Endodermal cell (in vitro differentiated cells): ENCODE data around the gene PROSER2. TPM values are rescaled to one million over a fixed set of nuclear protein-coding genes. Genes with fewer than 3 reads are reported as not detected.
"Not testable (repeated sequence)": the region's sequence is repeated elsewhere in the genome, so short reads cannot be mapped to it uniquely, and the experiment has no call there.

Source experiments
- DNase-seq: peaks from one replicate; pipeline ENCODE4 v3.0.0-alpha.2; 2017
- H3K27ac ChIP-seq: 2 replicates; pipeline ENCODE4 v1.5.1; 2013; ENCODE audit warnings: mild to moderate bottlenecking, low read depth, low read length, moderate library complexity
- H3K27me3 ChIP-seq: 2 replicates; pipeline ENCODE4 v1.6.1; 2013; ENCODE audit warnings: mild to moderate bottlenecking, low read length, moderate library complexity; ENCODE audit not compliant: insufficient read depth, control insufficient read depth, poor library complexity, severe bottlenecking
- H3K36me3 ChIP-seq: 2 replicates; pipeline ENCODE4 v1.7.0; 2013; ENCODE audit warnings: mild to moderate bottlenecking, low read length, moderate library complexity; ENCODE audit not compliant: control insufficient read depth, insufficient read depth
- H3K4me1 ChIP-seq: one replicate; pipeline ENCODE4 v1.7.0; 2013; ENCODE audit warnings: low read length; ENCODE audit not compliant: control insufficient read depth, insufficient read depth
- H3K4me3 ChIP-seq: 2 replicates; pipeline ENCODE4 v1.5.1; 2013; ENCODE audit warnings: mild to moderate bottlenecking, low read length, moderate library complexity
- H3K9ac ChIP-seq: 2 replicates; pipeline ENCODE4 v1.6.1; 2013; ENCODE audit warnings: mild to moderate bottlenecking, low read length, moderate library complexity; ENCODE audit not compliant: poor library complexity, severe bottlenecking; ENCODE audit errors: extremely low read depth
- H3K9me3 ChIP-seq: 2 replicates; pipeline ENCODE4 v1.6.1; 2013; ENCODE audit warnings: mild to moderate bottlenecking, low read length, moderate library complexity; ENCODE audit not compliant: control insufficient read depth
- H3K27ac Mint-ChIP-seq: 2 replicates; pipeline ENCODE4 v1.8.0; 2020; ENCODE audit warnings: mixed read lengths
- H3K27me3 Mint-ChIP-seq: 2 replicates; pipeline ENCODE4 v1.8.0; 2021; ENCODE audit warnings: mild to moderate bottlenecking, mixed read lengths; ENCODE audit not compliant: insufficient read depth
- H3K36me3 Mint-ChIP-seq: 2 replicates; pipeline ENCODE4 v1.8.0; 2020; ENCODE audit warnings: low read depth, mixed read lengths
- H3K4me1 Mint-ChIP-seq: 2 replicates; pipeline ENCODE4 v1.8.0; 2020; ENCODE audit warnings: mixed read lengths
- H3K4me3 Mint-ChIP-seq: 2 replicates; pipeline ENCODE4 v1.8.0; 2020; ENCODE audit warnings: mild to moderate bottlenecking, moderate library complexity, mixed read lengths
- H3K9me3 Mint-ChIP-seq: 2 replicates; pipeline ENCODE4 v1.8.0; 2020; ENCODE audit warnings: mild to moderate bottlenecking, mixed read lengths
- WGBS, 2 experiments: methylation state at CpG; one replicate each; pipeline versions ENCODE4 v1.1.5 to v1.1.7; 2013; ENCODE audit warnings: missing lambda C conversion rate in 2 of 2, mixed read lengths in 1 of 2; ENCODE audit not compliant: insufficient coverage in 1 of 2, insufficient read length in 1 of 2; 5-methylcytosine and 5-hydroxymethylcytosine counted together
- total RNA-seq, 2 donors: library from RNA; stranded (reverse); fragmentation: NEBNext Ultra II Directional in 1 of 2; extraction: Animal tissue kit (Norgen Biotek cat#: 25700) in 1 of 2; gene quantifications; 2 replicates in 1 of 2; 3 replicates in 1 of 2; pipeline ENCODE4 v1.2.1, GENCODE V29; 2021
- TF ChIP-seq, protein P1 (sequence below): fragments of 200-600 bp; sonication (generic); conservative IDR thresholded peaks from 2 replicates; pipeline ENCODE4 v1.5.0; 2021; ENCODE audit warnings: antibody characterized with exemption, mild to moderate bottlenecking

PROSER2 gene
- total RNA-seq, 2 donors from 2014 or later, result 13.2 to 18.9 TPM

DNA sequence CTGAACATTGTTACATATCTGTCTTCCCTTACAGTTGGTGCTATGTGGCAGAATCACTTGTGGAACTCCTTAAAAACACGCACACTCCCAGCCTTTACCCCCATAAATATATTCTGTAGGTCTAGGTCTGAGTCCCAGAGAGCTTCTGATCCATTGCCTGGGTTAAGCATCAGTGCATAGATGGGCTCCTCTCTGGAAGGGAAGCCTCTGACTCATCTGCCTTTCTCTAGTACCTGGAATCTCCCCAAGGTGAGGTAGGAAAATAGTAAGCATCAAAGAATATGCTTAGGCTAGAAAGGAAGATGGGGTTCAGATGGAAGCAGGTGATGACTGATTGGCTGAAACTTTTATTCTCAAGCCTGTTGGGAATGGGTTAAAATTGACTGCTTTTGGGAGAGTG lies 26.1 kb downstream of the PROSER2 start:
- H3K27me3 Mint-ChIP-seq, result no peaks in the 10 kb centered on the region
- no peak overlapping the region for H3K27ac Mint-ChIP-seq
- H3K9me3 Mint-ChIP-seq, result no peaks in the 10 kb centered on the region
- H3K4me1 Mint-ChIP-seq, result no peaks in the 10 kb centered on the region
- H3K36me3 Mint-ChIP-seq, result peaks cover 34% of the 10 kb centered on the region
- no peak overlapping the region for H3K27ac ChIP-seq
- H3K4me3 ChIP-seq, result no peak overlapping the region
- H3K9me3 ChIP-seq, result no peaks in the 10 kb centered on the region
- TF ChIP-seq, protein P1, sequence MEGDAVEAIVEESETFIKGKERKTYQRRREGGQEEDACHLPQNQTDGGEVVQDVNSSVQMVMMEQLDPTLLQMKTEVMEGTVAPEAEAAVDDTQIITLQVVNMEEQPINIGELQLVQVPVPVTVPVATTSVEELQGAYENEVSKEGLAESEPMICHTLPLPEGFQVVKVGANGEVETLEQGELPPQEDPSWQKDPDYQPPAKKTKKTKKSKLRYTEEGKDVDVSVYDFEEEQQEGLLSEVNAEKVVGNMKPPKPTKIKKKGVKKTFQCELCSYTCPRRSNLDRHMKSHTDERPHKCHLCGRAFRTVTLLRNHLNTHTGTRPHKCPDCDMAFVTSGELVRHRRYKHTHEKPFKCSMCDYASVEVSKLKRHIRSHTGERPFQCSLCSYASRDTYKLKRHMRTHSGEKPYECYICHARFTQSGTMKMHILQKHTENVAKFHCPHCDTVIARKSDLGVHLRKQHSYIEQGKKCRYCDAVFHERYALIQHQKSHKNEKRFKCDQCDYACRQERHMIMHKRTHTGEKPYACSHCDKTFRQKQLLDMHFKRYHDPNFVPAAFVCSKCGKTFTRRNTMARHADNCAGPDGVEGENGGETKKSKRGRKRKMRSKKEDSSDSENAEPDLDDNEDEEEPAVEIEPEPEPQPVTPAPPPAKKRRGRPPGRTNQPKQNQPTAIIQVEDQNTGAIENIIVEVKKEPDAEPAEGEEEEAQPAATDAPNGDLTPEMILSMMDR, result no peak
- 89% methylated on average over 1 of the region's 1 CpG; no CpG with 5 or more reads in 1 of the 2 experiments for WGBS, 2 experiments
- H3K27me3 ChIP-seq, result no peaks in the 10 kb centered on the region
- peaks cover 19% of the 10 kb centered on the region for H3K36me3 ChIP-seq
- H3K9ac ChIP-seq, result no peak overlapping the region
- H3K4me3 Mint-ChIP-seq, result no peak overlapping the region
- DNase-seq, result no peak
- H3K4me1 ChIP-seq, result no peaks in the 10 kb centered on the region

DNA sequence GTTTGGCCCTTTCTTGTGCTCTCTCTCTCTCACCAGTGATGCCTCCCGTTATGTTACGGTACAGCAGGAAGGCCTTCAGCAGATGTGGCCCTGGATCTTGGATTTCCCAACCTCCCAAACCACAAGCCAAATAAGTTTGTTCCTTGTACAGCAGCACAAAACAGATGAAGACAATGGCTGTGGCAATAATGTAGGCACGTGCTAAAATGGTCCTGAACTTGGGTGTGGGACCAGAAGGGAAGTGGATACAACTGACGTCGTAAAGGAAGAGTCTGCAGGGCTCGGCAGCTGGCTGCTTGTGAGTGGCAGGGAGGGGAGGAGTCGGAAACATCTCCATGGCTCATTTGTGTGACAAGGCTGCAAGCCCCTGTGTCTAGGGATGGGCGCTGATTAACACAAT lies 26.8 kb downstream of the PROSER2 start:
- DNase-seq, result no peak
- Histone ChIP-seq H3K9ac (no peak overlapping the region), H3K36me3 (peaks cover 24% of the 10 kb centered on the region), H3K4me1 (no peaks in the 10 kb centered on the region), H3K27ac (no peak overlapping the region), H3K27me3 (no peaks in the 10 kb centered on the region), H3K4me3 (no peak overlapping the region), H3K9me3 (no peaks in the 10 kb centered on the region)
- 91 to 93% methylated on average over 7 to 8 of the region's 8 CpGs for WGBS, 2 experiments
- no peaks in the 10 kb centered on the region for H3K9me3 Mint-ChIP-seq
- H3K27me3 Mint-ChIP-seq, result no peaks in the 10 kb centered on the region
- H3K4me1 Mint-ChIP-seq, result no peaks in the 10 kb centered on the region
- peaks cover 38% of the 10 kb centered on the region for H3K36me3 Mint-ChIP-seq
- TF ChIP-seq, protein P1, result no peak
- no peak overlapping the region for H3K4me3 Mint-ChIP-seq
- no peak overlapping the region for H3K27ac Mint-ChIP-seq

DNA sequence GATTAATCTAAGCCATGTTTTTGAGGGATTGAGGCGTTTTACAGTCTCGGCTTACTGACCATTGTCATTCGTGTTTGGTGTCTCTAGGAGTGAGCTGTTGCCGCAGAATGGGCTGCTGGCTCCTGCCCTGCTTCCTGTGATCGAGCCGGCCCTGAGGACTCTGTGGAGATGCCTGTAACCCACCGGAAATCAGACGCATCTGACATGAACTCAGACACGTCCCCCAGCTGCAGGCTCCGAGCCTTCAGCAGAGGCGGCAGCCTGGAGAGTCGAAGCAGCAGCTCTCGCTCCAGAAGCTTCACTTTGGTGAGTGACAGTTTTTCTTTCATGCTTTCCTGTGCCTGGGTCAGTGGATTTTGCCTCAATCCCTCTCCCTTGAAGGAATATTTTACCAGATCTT lies 28.8 kb downstream of the PROSER2 start:
- WGBS, 2 experiments, result 82 to 93% methylated on average over 9 to 13 of the region's 13 CpGs
- H3K4me1 Mint-ChIP-seq, result no peaks in the 10 kb centered on the region
- peaks cover 25% of the 10 kb centered on the region for H3K36me3 ChIP-seq

DNA sequence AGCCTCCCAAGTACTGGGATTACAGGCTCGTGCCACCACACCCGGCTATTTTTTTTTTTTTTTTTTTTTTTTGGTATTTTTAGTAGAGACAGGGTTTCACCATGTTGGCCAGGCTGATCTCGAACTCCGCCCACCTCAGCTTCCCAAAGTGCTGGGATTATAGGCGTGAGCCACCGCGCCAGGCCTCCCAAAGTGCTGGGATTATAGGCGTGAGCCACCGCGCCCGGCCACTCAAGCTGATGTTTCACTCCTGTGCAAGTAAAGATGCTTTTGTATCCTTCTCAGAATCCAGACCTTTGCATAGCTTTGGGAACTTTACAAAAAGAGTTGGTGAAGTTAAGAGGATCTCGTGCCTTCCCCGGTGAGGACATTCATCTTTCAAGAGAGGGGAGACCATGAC lies 29.5 kb downstream of the PROSER2 start:
- not testable (repeated sequence) for H3K27ac ChIP-seq, H3K27ac Mint-ChIP-seq, H3K27me3 ChIP-seq, DNase-seq, H3K4me1 Mint-ChIP-seq, H3K27me3 Mint-ChIP-seq, H3K9ac ChIP-seq, H3K4me3 ChIP-seq, H3K4me1 ChIP-seq, H3K9me3 ChIP-seq, H3K4me3 Mint-ChIP-seq, H3K9me3 Mint-ChIP-seq
- peaks cover 48% of the 10 kb centered on the region for H3K36me3 Mint-ChIP-seq
- 92 to 98% methylated on average over 5 to 13 of the region's 13 CpGs for WGBS, 2 experiments
- H3K36me3 ChIP-seq, result peaks cover 27% of the 10 kb centered on the region

More for the DNA sequence above, 28.8 kb downstream of the PROSER2 start:
- TF ChIP-seq, protein P1, result no peak
- H3K4me1 ChIP-seq, result no peaks in the 10 kb centered on the region
- no peak for DNase-seq
- Mint-ChIP-seq H3K27ac (no peak overlapping the region), H3K27me3 (no peaks in the 10 kb centered on the region), H3K36me3 (peaks cover 44% of the 10 kb centered on the region), H3K4me3 (no peak overlapping the region), H3K9me3 (no peaks in the 10 kb centered on the region)
- H3K27ac ChIP-seq, result no peak overlapping the region
- H3K9me3 ChIP-seq, result no peaks in the 10 kb centered on the region
- no peaks in the 10 kb centered on the region for H3K27me3 ChIP-seq
- H3K4me3 ChIP-seq, result no peak overlapping the region
- H3K9ac ChIP-seq, result no peak overlapping the region
